IPS-15b (cell line): ENCODE data around the gene DNAAF5.
A peak's percentile ranks its signal among the peaks of the same experiment; 100 is the strongest.

Source experiments
- H3K27me3 ChIP-seq: one replicate; pipeline ENCODE4 v1.6.1; 2013; ENCODE audit warnings: low read length; ENCODE audit not compliant: control insufficient read depth, insufficient read depth
- H3K36me3 ChIP-seq: one replicate; pipeline ENCODE4 v1.6.1; 2013; ENCODE audit warnings: low read length; ENCODE audit not compliant: control insufficient read depth, insufficient read depth
- H3K4me1 ChIP-seq: one replicate; pipeline ENCODE4 v1.6.1; 2013; ENCODE audit warnings: mild to moderate bottlenecking, low read length; ENCODE audit not compliant: control insufficient read depth, insufficient read depth
- H3K4me3 ChIP-seq: one replicate; pipeline ENCODE4 v1.5.1; 2013; ENCODE audit warnings: low read depth, low read length
- H3K9ac ChIP-seq: one replicate; pipeline ENCODE4 v1.6.1; 2013; ENCODE audit warnings: low read depth, mild to moderate bottlenecking, low read length
- H3K9me3 ChIP-seq: one replicate; pipeline ENCODE4 v1.6.1; 2013; ENCODE audit warnings: mild to moderate bottlenecking, low read length; ENCODE audit not compliant: control insufficient read depth, insufficient read depth

The DNAAF5 gene

GRCh38 chr7:726084-726853 lies at the start of gene DNAAF5:
DNAAF5 (plus strand) TSS chr7:726699; CDS start chr7:726721, 22 bp downstream.
- Histone ChIP-seq H3K4me3 (peak within 1 kb of the TSS; percentile 92), H3K9ac (peak within 1 kb of the TSS; percentile 94), H3K4me1 (peaks cover 4% of the 10 kb centered on the region), H3K27me3 (no peaks in the 10 kb centered on the region), H3K9me3 (no peaks in the 10 kb centered on the region), H3K36me3 (peaks cover 22% of the 10 kb centered on the region)

- H3K9me3 ChIP-seq, result no peaks in the 10 kb centered on the region
- no peaks in the 10 kb centered on the region for H3K27me3 ChIP-seq
- H3K4me3 ChIP-seq, result no peak overlapping the region
- H3K4me1 ChIP-seq, result no peaks in the 10 kb centered on the region
- peaks cover 25% of the 10 kb centered on the region for H3K36me3 ChIP-seq
- no peak overlapping the region for H3K9ac ChIP-seq
These were observed 49.5 kb upstream of the DNAAF5 start for GRCh38 chr7:676972-677385.

- Histone ChIP-seq H3K4me3 (no peak overlapping the region), H3K4me1 (no peaks in the 10 kb centered on the region), H3K27me3 (no peaks in the 10 kb centered on the region), H3K9ac (no peak overlapping the region), H3K9me3 (no peaks in the 10 kb centered on the region), H3K36me3 (peaks cover 22% of the 10 kb centered on the region)
These were observed 45.9 kb upstream of the DNAAF5 start for GRCh38 chr7:680411-681127.

- Histone ChIP-seq H3K4me3 (no peak overlapping the region), H3K9me3 (no peaks in the 10 kb centered on the region), H3K36me3 (peaks cover 20% of the 10 kb centered on the region), H3K27me3 (no peaks in the 10 kb centered on the region), H3K4me1 (no peaks in the 10 kb centered on the region), H3K9ac (no peak overlapping the region)
These were observed 44.8 kb upstream of the DNAAF5 start for GRCh38 chr7:681551-682307.

- H3K27me3 ChIP-seq, result no peaks in the 10 kb centered on the region
- H3K9ac ChIP-seq, result no peak overlapping the region
- H3K36me3 ChIP-seq, result peaks cover 22% of the 10 kb centered on the region
- H3K9me3 ChIP-seq, result no peaks in the 10 kb centered on the region
- H3K4me3 ChIP-seq, result no peak overlapping the region
- H3K4me1 ChIP-seq, result no peaks in the 10 kb centered on the region
These were observed 43.7 kb upstream of the DNAAF5 start for GRCh38 chr7:682810-683209.

GRCh38 chr7:683526-684205 lies 42.8 kb upstream of the DNAAF5 start:
- no peak overlapping the region for H3K4me3 ChIP-seq
- no peak overlapping the region for H3K9ac ChIP-seq
- H3K27me3 ChIP-seq, result no peaks in the 10 kb centered on the region
- peaks cover 16% of the 10 kb centered on the region for H3K36me3 ChIP-seq
- no peaks in the 10 kb centered on the region for H3K9me3 ChIP-seq
- H3K4me1 ChIP-seq, result no peaks in the 10 kb centered on the region

- Histone ChIP-seq H3K4me3 (no peak overlapping the region), H3K27me3 (no peaks in the 10 kb centered on the region), H3K9ac (no peak overlapping the region), H3K4me1 (no peaks in the 10 kb centered on the region), H3K9me3 (no peaks in the 10 kb centered on the region), H3K36me3 (peaks cover 13% of the 10 kb centered on the region)
These were observed 42.1 kb upstream of the DNAAF5 start for GRCh38 chr7:684416-684815.

GRCh38 chr7:685540-685939 lies 41.0 kb upstream of the DNAAF5 start:
- Histone ChIP-seq H3K9ac (no peak overlapping the region), H3K9me3 (no peaks in the 10 kb centered on the region), H3K4me1 (no peaks in the 10 kb centered on the region), H3K4me3 (no peak overlapping the region), H3K27me3 (no peaks in the 10 kb centered on the region), H3K36me3 (peaks cover 4% of the 10 kb centered on the region)

GRCh38 chr7:690478-691360 lies 35.8 kb upstream of the DNAAF5 start:
- no peak overlapping the region for H3K4me3 ChIP-seq
- H3K9me3 ChIP-seq, result no peaks in the 10 kb centered on the region
- H3K9ac ChIP-seq, result no peak overlapping the region
- no peaks in the 10 kb centered on the region for H3K4me1 ChIP-seq
- no peaks in the 10 kb centered on the region for H3K27me3 ChIP-seq
- peaks cover 11% of the 10 kb centered on the region for H3K36me3 ChIP-seq

- Histone ChIP-seq H3K4me1 (no peaks in the 10 kb centered on the region), H3K4me3 (no peak overlapping the region), H3K36me3 (peaks cover 11% of the 10 kb centered on the region), H3K27me3 (no peaks in the 10 kb centered on the region), H3K9ac (no peak overlapping the region), H3K9me3 (no peaks in the 10 kb centered on the region)
These were observed 35.0 kb upstream of the DNAAF5 start for GRCh38 chr7:691361-692045.
